SKM-1 (cell line): ENCODE data around the gene NLRC5.
"Not testable (repeated sequence)": the region's sequence is repeated elsewhere in the genome, so short reads cannot be mapped to it uniquely, and the experiment has no call there.

ENCODE experiments used
- DNase-seq: peaks from one replicate; lab custom pipeline; 2025; ENCODE audit not compliant: unreplicated experiment; lab: John Stamatoyannopoulos, UW

The NLRC5 gene

DNA sequence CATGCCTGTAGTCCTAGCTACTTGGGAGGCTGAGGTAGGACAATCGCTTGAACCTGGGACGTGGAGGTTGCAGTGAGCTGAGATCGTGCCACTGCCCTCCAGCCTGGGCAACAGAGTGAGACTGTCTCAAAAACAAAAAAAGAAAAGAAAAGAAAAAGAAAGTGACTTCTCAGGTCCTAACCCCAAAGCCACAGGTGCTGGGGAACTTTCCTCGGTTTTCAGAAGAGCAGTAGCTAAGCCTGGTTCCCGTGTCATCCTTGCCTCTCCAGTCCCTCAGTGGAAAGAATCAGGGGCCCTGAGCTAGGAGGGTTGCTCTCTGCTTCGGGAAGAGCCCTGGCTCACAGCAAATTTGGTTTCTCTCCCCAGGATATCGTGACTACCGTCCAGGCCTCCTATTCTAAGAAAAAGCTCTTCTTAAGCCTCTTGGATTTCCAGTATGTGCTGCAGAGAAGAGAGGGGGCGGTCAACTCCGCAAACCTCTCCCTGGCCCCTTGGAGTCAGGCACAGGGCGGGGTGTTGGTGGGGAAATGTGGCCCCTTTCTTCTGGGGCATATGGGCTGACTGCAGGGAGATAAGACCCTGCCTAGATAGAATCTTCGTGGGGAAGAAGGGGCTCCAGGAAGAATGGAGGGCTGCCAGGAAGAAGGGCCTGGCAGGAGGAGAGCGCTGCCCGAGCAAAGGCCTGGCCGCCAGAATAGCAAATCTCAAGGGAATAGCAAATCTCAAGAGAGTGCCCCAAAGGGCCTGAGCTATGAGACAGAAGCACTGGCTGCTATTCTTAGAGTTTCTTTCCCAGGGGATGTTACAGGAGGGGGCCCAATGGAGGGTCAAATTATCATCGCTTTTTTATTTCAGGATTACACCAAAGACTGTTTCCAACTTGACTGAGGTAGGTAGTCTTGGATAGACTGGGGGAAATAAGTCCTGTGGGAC lies 8.3 kb upstream of the NLRC5 start:
- no peak for DNase-seq

- no peak for DNase-seq
Measured at GRCh38 chr16:56981729-56982271, 7.6 kb upstream of the NLRC5 start.

GRCh38 chr16:56982695-56983094 lies 6.7 kb upstream of the NLRC5 start:
- DNase-seq: no peak

DNA sequence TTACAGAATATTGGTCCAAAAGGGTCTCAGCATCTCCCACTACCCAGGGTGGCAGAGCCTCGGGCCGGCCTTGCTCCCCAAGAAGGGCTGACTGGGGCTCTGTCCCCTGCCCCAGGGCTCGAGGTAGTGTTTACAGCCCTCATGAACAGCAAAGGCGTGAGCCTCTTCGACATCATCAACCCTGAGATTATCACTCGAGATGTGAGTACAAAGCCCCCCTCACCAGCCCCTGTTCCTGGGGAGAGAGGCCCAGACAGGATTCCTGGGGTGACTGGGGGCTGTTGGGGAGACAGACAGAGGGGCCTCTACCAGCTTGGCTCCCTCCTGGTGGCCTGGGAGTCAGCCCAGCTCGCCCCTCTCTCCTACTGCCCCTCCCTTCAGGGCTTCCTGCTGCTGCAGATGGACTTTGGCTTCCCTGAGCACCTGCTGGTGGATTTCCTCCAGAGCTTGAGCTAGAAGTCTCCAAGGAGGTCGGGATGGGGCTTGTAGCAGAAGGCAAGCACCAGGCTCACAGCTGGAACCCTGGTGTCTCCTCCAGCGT lies 6.1 kb upstream of the NLRC5 start:
- DNase-seq: no peak

GRCh38 chr16:56984639-56985038 lies 4.7 kb upstream of the NLRC5 start:
- DNase-seq: no peak

DNA sequence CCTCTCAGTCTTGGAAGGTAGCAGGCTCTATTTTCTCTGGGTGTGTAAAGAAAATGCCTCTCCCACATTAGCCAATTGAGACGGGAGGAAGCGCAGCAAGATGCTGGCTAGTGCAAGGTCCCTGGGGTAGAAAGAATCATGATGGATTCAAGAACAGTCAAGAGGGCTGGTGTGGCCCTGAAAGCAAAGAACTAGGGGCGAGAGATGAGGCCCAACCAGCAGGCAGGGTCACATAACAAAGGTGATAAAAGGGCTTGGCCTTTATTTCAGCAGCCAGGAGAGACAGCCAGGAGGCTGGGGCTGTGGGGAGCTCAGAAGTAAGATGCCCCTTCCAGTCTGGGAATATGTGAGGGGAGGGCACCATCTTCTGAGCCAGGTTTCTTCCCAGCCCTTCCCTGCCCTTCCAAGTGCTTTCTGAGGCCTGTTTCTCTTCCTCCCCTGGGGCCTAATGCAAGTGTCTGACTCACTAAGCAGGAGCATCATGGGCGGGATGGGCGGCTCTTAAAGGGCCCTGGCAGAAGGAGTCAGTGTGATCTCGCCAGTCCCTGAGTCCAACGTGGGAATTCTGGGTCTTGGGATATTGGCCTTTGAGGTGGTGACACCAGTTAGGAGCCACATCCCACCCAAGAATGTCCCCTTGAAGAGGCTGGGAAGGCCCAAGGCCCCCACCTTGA lies 3.9 kb upstream of the NLRC5 start:
- DNase-seq: no peak

- no peak for DNase-seq
Measured at GRCh38 chr16:56985962-56986360, 3.4 kb upstream of the NLRC5 start.

- no peak for DNase-seq
Measured at GRCh38 chr16:56986361-56986760, 3.0 kb upstream of the NLRC5 start.

DNA sequence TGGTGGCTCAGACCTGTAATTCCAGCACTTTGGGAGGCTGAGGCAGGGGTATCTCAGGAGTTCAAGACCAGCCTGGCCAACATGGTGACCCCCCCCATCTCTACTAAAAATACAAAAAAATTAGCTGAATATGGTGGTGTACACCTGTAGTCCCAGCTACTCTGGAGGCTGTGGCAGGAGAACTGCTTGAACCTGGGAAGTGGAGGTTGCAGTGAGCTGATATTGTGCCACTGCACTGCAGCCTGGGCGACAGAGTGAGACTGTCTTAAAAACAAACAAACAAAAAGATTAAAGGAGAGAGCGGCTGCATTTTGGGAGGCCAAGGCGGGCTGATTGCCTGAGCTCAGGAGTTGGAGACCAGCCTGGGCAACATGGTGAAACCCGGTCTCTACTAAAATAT lies 2.4 kb upstream of the NLRC5 start:
- not testable (repeated sequence) for DNase-seq

DNA sequence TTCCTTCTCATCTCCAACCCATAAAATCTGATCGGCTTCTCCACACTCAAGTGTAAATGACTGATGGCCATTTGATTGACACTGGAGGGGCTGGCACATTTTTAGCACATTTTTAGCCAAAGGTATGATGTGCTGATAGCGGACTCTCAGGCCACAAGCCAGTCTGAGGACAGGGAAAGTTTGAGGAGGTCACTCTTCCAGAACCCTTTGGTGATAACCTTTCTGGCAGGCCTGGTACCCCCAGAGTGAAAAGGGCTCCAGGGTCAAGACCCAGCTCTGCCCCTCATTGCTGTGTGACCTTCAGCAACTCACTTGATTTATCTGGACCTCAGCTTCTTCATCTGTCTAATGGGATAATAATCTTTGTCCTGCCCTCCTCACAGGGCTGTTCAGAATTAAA lies 1.7 kb upstream of the NLRC5 start:
- no peak for DNase-seq

DNA sequence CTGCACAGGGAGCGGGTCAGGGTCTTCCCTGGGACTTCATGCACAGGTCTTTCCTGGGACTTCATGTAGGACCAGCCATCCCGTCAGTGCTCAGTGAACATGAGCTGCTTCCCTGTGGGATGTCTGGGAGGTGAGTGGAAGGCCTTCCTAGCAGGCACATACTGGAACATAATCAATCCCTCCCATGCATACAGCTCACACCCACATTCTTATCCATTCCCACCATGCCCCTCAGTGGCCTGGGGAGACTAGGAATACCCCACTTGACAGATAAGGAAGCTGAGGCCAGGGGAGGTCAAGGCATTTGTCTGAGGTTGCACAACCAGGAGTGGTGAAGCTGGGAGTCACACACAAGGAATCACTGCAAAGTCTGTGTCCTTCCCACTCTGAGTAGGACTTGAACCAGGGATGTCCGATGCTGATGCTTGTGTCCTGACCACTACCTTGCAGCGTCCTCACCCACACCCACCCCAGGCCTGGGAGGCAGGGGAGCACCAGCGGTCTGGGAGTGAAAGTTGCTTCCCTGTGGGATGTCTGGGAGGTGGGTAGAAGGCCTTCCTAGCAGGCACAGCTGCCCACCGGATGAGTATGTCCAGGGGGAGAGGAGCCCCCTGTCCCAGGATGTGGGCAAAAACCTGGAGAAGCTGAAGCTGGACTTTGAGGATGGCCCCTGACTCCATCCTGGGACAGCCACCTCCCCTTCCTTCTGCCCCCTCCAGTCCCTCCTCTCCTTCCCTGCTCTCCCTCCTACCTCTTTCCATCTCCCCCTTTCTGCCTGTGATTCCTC lies 1.0 kb upstream of the NLRC5 start:
- DNase-seq: no peak

DNA sequence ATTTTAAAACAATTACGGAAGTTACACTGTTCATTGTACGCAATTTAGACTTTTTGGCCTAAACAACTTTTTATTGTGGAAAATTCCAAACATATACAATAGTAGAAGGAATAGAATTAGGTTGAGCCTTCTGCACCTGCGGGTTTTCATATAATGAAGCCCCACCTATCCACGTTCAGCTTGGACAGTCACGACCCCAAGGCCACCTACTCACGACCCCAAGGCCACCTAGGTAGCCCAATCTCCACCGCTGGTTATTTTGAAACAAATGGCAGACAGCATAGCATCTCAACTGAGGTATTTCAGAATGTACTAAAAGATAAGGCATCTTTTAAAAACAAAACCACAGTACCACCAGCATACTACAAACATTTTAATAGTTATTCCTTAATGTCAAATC lies 631 bp downstream of the NLRC5 start:
- DNase-seq: no peak

DNA sequence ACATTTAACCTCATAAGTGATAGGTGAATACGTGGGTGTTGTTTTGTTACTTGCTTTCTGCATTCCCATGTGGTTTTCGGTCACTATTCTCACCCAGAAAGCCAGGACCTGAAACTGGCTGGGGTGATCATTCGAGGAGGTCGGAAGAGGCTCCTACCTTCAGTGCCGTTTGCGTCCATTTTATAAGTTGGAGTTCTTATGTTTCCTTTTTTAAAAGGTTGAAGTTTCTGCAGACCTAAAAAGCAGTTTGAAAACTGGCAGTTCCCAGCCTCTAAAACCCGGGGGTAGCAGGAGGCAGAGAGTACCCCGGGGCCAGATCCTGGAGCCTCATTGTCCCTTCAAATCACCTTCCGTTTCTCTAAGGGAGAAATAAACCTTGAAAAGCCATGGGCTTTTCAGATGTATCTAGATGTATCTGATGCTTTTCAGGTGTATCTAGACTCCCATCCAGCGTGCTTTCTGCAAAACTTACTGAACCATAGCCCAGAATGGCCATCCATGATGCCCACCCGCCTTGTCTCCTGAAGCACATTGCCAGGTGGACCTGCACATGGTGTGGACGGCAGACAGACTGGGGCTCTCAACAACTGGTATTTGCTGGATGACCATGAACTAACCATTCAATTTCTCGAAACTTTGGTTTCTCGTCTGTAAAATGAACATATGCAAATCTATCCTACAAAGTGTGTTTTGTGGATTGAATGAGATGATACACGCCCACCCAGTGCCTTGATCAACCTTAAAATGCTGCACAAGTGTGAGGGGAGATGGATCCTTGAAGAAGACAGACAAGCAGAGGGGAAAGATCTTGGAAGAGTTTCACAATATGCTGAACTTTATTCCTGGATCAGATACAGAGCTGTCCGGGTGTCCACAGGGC lies 1.3 kb downstream of the NLRC5 start:
- no peak for DNase-seq

DNA sequence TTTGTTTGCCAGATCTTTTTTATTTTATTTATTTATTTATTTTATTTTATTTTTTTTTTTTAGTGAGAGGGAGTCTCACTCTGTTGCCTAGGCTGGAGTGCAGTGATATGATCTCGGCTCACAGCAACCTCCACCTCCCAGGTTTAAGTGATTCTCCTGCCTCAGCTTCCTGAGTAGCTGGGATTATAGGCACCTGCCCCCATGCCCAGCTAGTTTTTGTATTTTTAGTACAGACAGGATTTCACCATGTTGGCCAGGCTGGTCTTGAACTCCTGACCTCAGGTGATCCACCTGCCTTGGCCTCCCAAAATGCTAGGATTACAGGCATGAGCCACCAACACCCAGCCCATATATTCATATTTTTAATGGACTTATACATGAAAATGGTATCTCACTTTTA lies 3.1 kb downstream of the NLRC5 start:
- not testable (repeated sequence) for DNase-seq

- no peak for DNase-seq
Measured at GRCh38 chr16:56993204-56993603, 3.8 kb downstream of the NLRC5 start.

DNA sequence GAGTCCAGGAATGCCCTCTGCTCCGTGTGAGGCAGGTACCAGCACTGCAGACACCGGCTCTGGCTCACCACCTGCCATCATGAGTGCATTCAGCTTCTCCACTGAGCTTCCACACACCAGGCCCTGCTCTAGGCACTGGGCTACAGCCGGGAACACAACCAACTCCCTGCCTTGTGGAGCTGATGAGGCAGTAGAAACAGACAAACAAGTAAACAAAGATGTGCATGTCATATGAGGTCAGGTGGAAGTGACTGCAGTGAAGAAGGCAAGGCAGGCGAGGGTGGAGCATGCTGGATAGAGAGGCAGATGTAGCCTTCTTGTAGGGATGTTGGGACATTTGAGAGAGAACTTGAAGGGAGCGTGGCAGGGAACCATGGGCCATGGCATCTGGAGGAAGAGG lies 5.0 kb downstream of the NLRC5 start:
- no peak for DNase-seq

DNA sequence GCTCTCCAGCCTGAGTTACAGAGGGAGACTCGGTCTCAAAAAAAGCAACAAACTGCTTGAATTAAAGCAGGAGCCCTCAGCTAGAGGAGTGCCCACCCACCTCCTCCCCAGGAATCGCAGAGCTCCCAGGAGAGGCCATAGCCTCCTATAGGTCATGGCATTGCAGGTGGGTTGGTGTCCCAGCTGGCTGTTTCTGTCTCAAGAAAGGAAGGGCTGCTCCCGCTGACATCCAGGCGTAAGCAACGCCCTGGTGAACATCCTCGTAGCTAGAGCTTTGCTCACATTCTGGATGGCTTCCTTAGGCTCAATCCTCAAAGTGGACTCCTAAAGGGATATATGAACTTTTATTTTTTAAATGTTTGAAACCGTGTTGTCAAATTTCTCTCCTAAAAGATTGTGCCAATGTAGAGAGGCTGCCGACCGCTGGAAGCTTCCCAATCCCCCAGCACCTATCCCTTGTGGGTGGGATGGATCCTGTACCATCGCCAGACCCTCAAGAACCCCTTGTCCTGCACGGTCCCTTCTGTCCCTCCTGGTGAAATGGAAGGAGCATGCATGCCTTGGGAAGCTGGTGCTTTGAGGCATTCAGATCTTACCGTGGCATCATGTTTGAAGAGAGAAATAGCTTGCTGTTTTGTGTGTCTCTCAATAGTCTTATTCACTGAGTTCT lies 5.9 kb downstream of the NLRC5 start:
- DNase-seq: no peak

DNA sequence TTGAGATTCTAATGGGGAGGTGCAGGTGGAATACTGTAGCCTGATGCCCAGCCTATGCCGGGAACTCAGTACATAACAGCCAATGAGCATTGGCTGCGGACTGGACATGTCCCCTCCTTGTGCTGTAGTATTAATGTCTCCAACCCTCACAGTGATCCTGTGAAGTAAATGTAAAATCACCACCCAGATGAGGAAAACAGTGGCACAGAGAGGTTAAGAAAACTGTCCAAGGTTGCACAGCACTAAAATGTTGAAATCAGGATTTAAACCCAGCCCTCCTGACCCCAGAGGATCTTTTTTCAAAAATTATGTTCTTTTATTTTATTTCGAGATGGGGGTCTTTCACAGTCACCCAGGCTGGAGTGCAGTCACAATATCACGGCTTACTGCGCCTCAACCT lies 7.9 kb downstream of the NLRC5 start:
- DNase-seq: no peak

- no peak for DNase-seq
Measured at GRCh38 chr16:56997931-56998330, 8.6 kb downstream of the NLRC5 start.

DNA sequence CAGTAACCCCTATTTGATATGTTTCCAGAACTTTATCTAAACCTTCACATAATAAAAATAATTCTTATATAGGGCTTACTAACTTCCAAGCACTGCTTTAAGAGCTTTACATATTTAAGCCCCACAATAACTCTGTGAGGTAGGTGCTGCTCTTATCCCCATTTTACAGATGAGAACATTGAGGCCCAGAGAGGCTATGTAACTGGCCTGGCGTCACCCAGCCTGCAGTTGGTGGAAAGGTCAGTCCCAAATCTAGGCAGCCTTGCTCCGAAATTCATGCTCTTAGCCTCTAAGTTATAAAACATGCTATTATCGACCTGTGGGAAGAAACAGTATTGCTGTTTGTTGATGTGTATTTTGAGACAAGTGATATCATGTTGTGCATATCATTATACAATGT lies 9.0 kb downstream of the NLRC5 start:
- DNase-seq: no peak
